Epithelial cell of proximal tubule (primary cell): ENCODE data around the gene PARN. TPM values are rescaled to one million over a fixed set of nuclear protein-coding genes. Genes with fewer than 3 reads are reported as not detected.
"Not testable (repeated sequence)": the region's sequence is repeated elsewhere in the genome, so short reads cannot be mapped to it uniquely, and the experiment has no call there.

Experiments used
- DNase-seq: peaks from one replicate; pipeline ENCODE4 v3.0.0-alpha.2; 2011; ENCODE audit warnings: low read depth
- H3K4me3 ChIP-seq: 2 replicates; pipeline ENCODE4 v1.5.1; 2011; ENCODE audit warnings: low read depth, mild to moderate bottlenecking, low read length
- CTCF ChIP-seq: conservative IDR thresholded peaks from 2 replicates; pipeline ENCODE4 v1.5.1; 2012; ENCODE audit warnings: low read depth, mild to moderate bottlenecking, low read length
- total RNA-seq: library from RNA; depleted of rRNA; stranded (reverse); fragments of >200 nt; gene quantifications from 2 replicates; pipeline ENCODE4 v1.2.3, GENCODE V29; 2015

PARN gene
- total RNA-seq, 1 donor from 2014 or later = 28.5 TPM

GRCh38 chr16:14641206-14641605 lies 11.1 kb upstream of the PARN start:
- no peak for TF ChIP-seq CTCF
- H3K4me3 ChIP-seq = no peak overlapping the region
- DNase-seq = no peak

GRCh38 chr16:14640538-14640937 lies 10.5 kb upstream of the PARN start:
- H3K4me3 ChIP-seq = no peak overlapping the region
- no peak for DNase-seq
- TF ChIP-seq CTCF = no peak

- not testable (repeated sequence) for H3K4me3 ChIP-seq, DNase-seq
Measured at GRCh38 chr16:14636951-14637240, 6.8 kb upstream of the PARN start.

- not testable (repeated sequence) for DNase-seq
- H3K4me3 ChIP-seq = peak overlapping the region; percentile 5
Measured at GRCh38 chr16:14636179-14636950, 6.3 kb upstream of the PARN start.

GRCh38 chr16:14635395-14636165 lies 5.5 kb upstream of the PARN start:
- no peak for DNase-seq
- no peak overlapping the region for H3K4me3 ChIP-seq
- TF ChIP-seq CTCF = no peak

GRCh38 chr16:14634389-14634725 lies 4.3 kb upstream of the PARN start:
- no peak for TF ChIP-seq CTCF
- DNase-seq = no peak
- peak overlapping the region; percentile 99 for H3K4me3 ChIP-seq

- no peak for TF ChIP-seq CTCF
- H3K4me3 ChIP-seq = peak within 1 kb of the TSS; percentile 99
- peak; percentile 41 for DNase-seq
Measured at GRCh38 chr16:14632693-14633569, 2.9 kb upstream of the PARN start, which contains the start of gene BFAR. Gene BFAR (plus strand): TSS chr16:14632951. CDS start chr16:14644347, 11,396 bp downstream.

- H3K4me3 ChIP-seq = peak overlapping the region; percentile 97
- DNase-seq = not testable (repeated sequence)
Measured at GRCh38 chr16:14630620-14631330, 715 bp upstream of the PARN start.
